ENCODE results near the gene PTPN14.
"Not testable (repeated sequence)": the region's sequence is repeated elsewhere in the genome, so short reads cannot be mapped to it uniquely, and the experiment has no call there.

The PTPN14 gene

GRCh38 chr1:214538496-214538895, 12.9 kb downstream of the PTPN14 start:
- H3K27ac Mint-ChIP-seq: no peak overlapping the region
- no peaks in the 10 kb centered on the region for H3K9me3 Mint-ChIP-seq
- H3K4me1 Mint-ChIP-seq (ENCODE audit: low read depth): no peaks in the 10 kb centered on the region
- peaks cover 24% of the 10 kb centered on the region for H3K27me3 Mint-ChIP-seq (ENCODE audit: low read depth)
- no peak overlapping the region for H3K4me3 Mint-ChIP-seq
- H3K36me3 Mint-ChIP-seq (ENCODE audit: low read depth): no peaks in the 10 kb centered on the region

- Mint-ChIP-seq H3K27me3 (ENCODE audit: low read depth) (peaks cover 24% of the 10 kb centered on the region), H3K36me3 (ENCODE audit: low read depth) (no peaks in the 10 kb centered on the region), H3K27ac (no peak overlapping the region), H3K4me3 (no peak overlapping the region), H3K9me3 (no peaks in the 10 kb centered on the region), H3K4me1 (ENCODE audit: low read depth) (no peaks in the 10 kb centered on the region)
These were observed 13.4 kb downstream of the PTPN14 start for GRCh38 chr1:214537872-214538473.

- H3K36me3 Mint-ChIP-seq (ENCODE audit: low read depth): no peaks in the 10 kb centered on the region
These were observed 14.2 kb downstream of the PTPN14 start for GRCh38 chr1:214537219-214537618.

GRCh38 chr1:214532070-214532469, 19.3 kb downstream of the PTPN14 start:
- peaks cover 15% of the 10 kb centered on the region for H3K27me3 Mint-ChIP-seq (ENCODE audit: low read depth)
- H3K36me3 Mint-ChIP-seq (ENCODE audit: low read depth): no peaks in the 10 kb centered on the region
- no peaks in the 10 kb centered on the region for H3K9me3 Mint-ChIP-seq
- no peak overlapping the region for H3K27ac Mint-ChIP-seq
- no peak overlapping the region for H3K4me3 Mint-ChIP-seq
- H3K4me1 Mint-ChIP-seq (ENCODE audit: low read depth): peaks cover 2% of the 10 kb centered on the region

More at GRCh38 chr1:214537219-214537618, 14.2 kb downstream of the PTPN14 start:
- no peaks in the 10 kb centered on the region for H3K4me1 Mint-ChIP-seq (ENCODE audit: low read depth)
- H3K4me3 Mint-ChIP-seq: no peak overlapping the region
- no peak overlapping the region for H3K27ac Mint-ChIP-seq
- no peaks in the 10 kb centered on the region for H3K9me3 Mint-ChIP-seq
- H3K27me3 Mint-ChIP-seq (ENCODE audit: low read depth): peaks cover 24% of the 10 kb centered on the region

- H3K9me3 Mint-ChIP-seq: no peaks in the 10 kb centered on the region
- H3K36me3 Mint-ChIP-seq (ENCODE audit: low read depth): no peaks in the 10 kb centered on the region
- H3K4me3 Mint-ChIP-seq: peak overlapping the region; percentile 11
- peaks cover 14% of the 10 kb centered on the region for H3K27me3 Mint-ChIP-seq (ENCODE audit: low read depth)
- no peak overlapping the region for H3K27ac Mint-ChIP-seq
- H3K4me1 Mint-ChIP-seq (ENCODE audit: low read depth): peaks cover 13% of the 10 kb centered on the region
These were observed 25.8 kb downstream of the PTPN14 start for GRCh38 chr1:214525535-214526019.

- no peaks in the 10 kb centered on the region for H3K9me3 Mint-ChIP-seq
- no peak overlapping the region for H3K27ac Mint-ChIP-seq
- H3K4me1 Mint-ChIP-seq (ENCODE audit: low read depth): peaks cover 13% of the 10 kb centered on the region
- peaks cover 12% of the 10 kb centered on the region for H3K27me3 Mint-ChIP-seq (ENCODE audit: low read depth)
- H3K36me3 Mint-ChIP-seq (ENCODE audit: low read depth): no peaks in the 10 kb centered on the region
- no peak overlapping the region for H3K4me3 Mint-ChIP-seq
These were observed 26.6 kb downstream of the PTPN14 start for GRCh38 chr1:214524824-214525223.

GRCh38 chr1:214523124-214523824, 28.1 kb downstream of the PTPN14 start:
- H3K36me3 Mint-ChIP-seq (ENCODE audit: low read depth): no peaks in the 10 kb centered on the region
- H3K27ac Mint-ChIP-seq: no peak overlapping the region
- H3K4me1 Mint-ChIP-seq (ENCODE audit: low read depth): peaks cover 12% of the 10 kb centered on the region
- H3K4me3 Mint-ChIP-seq: no peak overlapping the region
- H3K27me3 Mint-ChIP-seq (ENCODE audit: low read depth): peaks cover 16% of the 10 kb centered on the region
- no peaks in the 10 kb centered on the region for H3K9me3 Mint-ChIP-seq

- H3K4me3 Mint-ChIP-seq; H3K36me3 Mint-ChIP-seq (ENCODE audit: low read depth); H3K9me3 Mint-ChIP-seq; H3K27ac Mint-ChIP-seq: not testable (repeated sequence)
- H3K27me3 Mint-ChIP-seq (ENCODE audit: low read depth): peaks cover 18% of the 10 kb centered on the region
- peaks cover 14% of the 10 kb centered on the region for H3K4me1 Mint-ChIP-seq (ENCODE audit: low read depth)
These were observed 29.9 kb downstream of the PTPN14 start for GRCh38 chr1:214521458-214521857.

- H3K9me3 Mint-ChIP-seq: no peaks in the 10 kb centered on the region
- peaks cover 16% of the 10 kb centered on the region for H3K27me3 Mint-ChIP-seq (ENCODE audit: low read depth)
- H3K4me3 Mint-ChIP-seq: no peak overlapping the region
- no peak overlapping the region for H3K27ac Mint-ChIP-seq
- H3K4me1 Mint-ChIP-seq (ENCODE audit: low read depth): peaks cover 17% of the 10 kb centered on the region
- peaks cover 2% of the 10 kb centered on the region for H3K36me3 Mint-ChIP-seq (ENCODE audit: low read depth)
These were observed 30.7 kb downstream of the PTPN14 start for GRCh38 chr1:214520544-214521165.

GRCh38 chr1:214518361-214518760, 33.0 kb downstream of the PTPN14 start:
- H3K27me3 Mint-ChIP-seq (ENCODE audit: low read depth): peaks cover 18% of the 10 kb centered on the region
- peaks cover 6% of the 10 kb centered on the region for H3K4me1 Mint-ChIP-seq (ENCODE audit: low read depth)
- H3K4me3 Mint-ChIP-seq: no peak overlapping the region
- no peaks in the 10 kb centered on the region for H3K9me3 Mint-ChIP-seq
- H3K36me3 Mint-ChIP-seq (ENCODE audit: low read depth): peaks cover 2% of the 10 kb centered on the region
- H3K27ac Mint-ChIP-seq: no peak overlapping the region

GRCh38 chr1:214516434-214517326, 34.7 kb downstream of the PTPN14 start:
- Mint-ChIP-seq H3K27me3 (ENCODE audit: low read depth) (peaks cover 18% of the 10 kb centered on the region), H3K27ac (no peak overlapping the region)

GRCh38 chr1:214515544-214516433, 35.6 kb downstream of the PTPN14 start:
- Mint-ChIP-seq H3K36me3 (ENCODE audit: low read depth) (peaks cover 2% of the 10 kb centered on the region), H3K4me1 (ENCODE audit: low read depth) (peaks cover 6% of the 10 kb centered on the region), H3K27me3 (ENCODE audit: low read depth) (peaks cover 18% of the 10 kb centered on the region), H3K9me3 (peaks cover 4% of the 10 kb centered on the region), H3K27ac (no peak overlapping the region), H3K4me3 (no peak overlapping the region)

More at GRCh38 chr1:214516434-214517326, 34.7 kb downstream of the PTPN14 start:
- H3K4me3 Mint-ChIP-seq: no peak overlapping the region
- no peaks in the 10 kb centered on the region for H3K9me3 Mint-ChIP-seq
- peaks cover 2% of the 10 kb centered on the region for H3K36me3 Mint-ChIP-seq (ENCODE audit: low read depth)
- H3K4me1 Mint-ChIP-seq (ENCODE audit: low read depth): peaks cover 6% of the 10 kb centered on the region

- peaks cover 2% of the 10 kb centered on the region for H3K36me3 Mint-ChIP-seq (ENCODE audit: low read depth)
- peaks cover 4% of the 10 kb centered on the region for H3K9me3 Mint-ChIP-seq
- H3K4me3 Mint-ChIP-seq: no peak overlapping the region
- H3K27ac Mint-ChIP-seq: no peak overlapping the region
- peaks cover 6% of the 10 kb centered on the region for H3K4me1 Mint-ChIP-seq (ENCODE audit: low read depth)
- peaks cover 18% of the 10 kb centered on the region for H3K27me3 Mint-ChIP-seq (ENCODE audit: low read depth)
These were observed 36.5 kb downstream of the PTPN14 start for GRCh38 chr1:214514819-214515383.

Data from T-helper 1 cell treated with Interleukin-12 subunit alpha and Interleukin-12 subunit beta and Interleukin-4 antibody, amounts not matched to agents 30 μg/mL and 1 μg/mL, for 36 hours (primary cell).